GM12872 (cell line): ENCODE measurements around the gene ZNF629.

Experiments used
- CTCF ChIP-seq: IDR thresholded peaks from 3 replicates; pipeline ENCODE4 v1.5.1; 2011; ENCODE audit warnings: low read depth, mild to moderate bottlenecking, low read length, moderate library complexity; ENCODE audit not compliant: insufficient read depth

Gene ZNF629

GRCh38 chr16:30756781-30757100 lies 30.3 kb downstream of the ZNF629 start:
- TF ChIP-seq CTCF, result no peak

GRCh38 chr16:30755955-30756780 lies 30.8 kb downstream of the ZNF629 start:
- no peak for TF ChIP-seq CTCF

GRCh38 chr16:30753596-30753995 lies 33.4 kb downstream of the ZNF629 start:
- TF ChIP-seq CTCF, result no peak

GRCh38 chr16:30750876-30751465 lies 36.0 kb downstream of the ZNF629 start:
- no peak for TF ChIP-seq CTCF

- TF ChIP-seq CTCF, result no peak
These were observed 36.8 kb downstream of the ZNF629 start for GRCh38 chr16:30750201-30750600.

- TF ChIP-seq CTCF, result no peak
These were observed 38.2 kb downstream of the ZNF629 start for GRCh38 chr16:30748634-30749445.
